Measurements from ENCODE around the gene MTX1. TPM values are rescaled to one million over a fixed set of nuclear protein-coding genes. Genes with fewer than 3 reads are reported as not detected.

The MTX1 gene
- total RNA-seq (2022; extraction: Qiagen RNA extraction): 67.9 to 77.0 TPM (median 73.4 TPM) in 5 replicates

DNA sequence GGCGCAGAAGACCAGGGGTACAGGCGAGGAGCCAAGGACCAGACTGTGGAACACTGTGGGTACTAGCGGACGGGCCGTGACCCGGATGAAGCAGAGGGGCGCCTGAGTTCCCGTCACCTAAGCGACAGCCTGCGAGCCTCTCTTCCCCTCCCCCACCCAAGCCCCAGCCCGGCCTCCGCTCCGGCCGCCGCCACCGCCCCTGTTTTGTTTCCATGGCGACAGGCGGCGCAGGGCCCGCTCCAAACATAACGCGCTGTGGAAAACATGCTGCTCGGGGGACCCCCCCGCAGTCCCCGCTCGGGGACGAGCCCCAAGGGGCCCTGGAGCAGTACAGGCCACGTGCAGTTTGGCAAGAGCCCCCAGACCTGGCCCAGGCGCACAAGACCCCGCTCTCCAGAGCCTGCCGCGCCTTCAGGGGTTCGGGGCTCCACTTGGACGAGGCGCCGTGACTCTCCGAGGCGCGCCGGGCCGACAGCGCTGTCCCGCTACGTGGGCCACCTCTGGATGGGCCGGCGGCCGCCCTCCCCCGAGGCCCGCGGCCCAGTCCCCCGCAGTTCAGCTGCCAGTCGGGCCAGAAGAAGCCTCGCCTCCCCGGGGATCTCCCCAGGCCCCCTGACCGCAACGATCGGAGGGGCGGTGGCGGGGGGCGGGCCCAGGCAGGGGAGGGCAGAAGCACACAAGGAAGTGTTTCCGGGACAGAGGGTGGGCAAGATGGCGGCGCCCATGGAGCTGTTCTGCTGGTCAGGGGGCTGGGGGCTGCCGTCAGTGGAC, at the start of gene MTX1:
TSS of gene MTX1 (plus strand) at position 155 of the 771 bp plus-strand sequence. CDS start at position 265, 110 bp downstream.

GRCh38 chr1:155172732-155173477, 35.6 kb upstream of the MTX1 start, which contains the start of gene KRTCAP2:
Gene KRTCAP2, minus strand, starts transcription at chr1:155173304. Its CDS starts 80 bp downstream, at chr1:155173224.

GRCh38 chr1:155173478-155174323, 34.8 kb upstream of the MTX1 start, which contains the start of gene TRIM46:
Gene TRIM46, plus strand, starts transcription at chr1:155173849. Its CDS starts 118 bp downstream, at chr1:155173967.

DNA sequence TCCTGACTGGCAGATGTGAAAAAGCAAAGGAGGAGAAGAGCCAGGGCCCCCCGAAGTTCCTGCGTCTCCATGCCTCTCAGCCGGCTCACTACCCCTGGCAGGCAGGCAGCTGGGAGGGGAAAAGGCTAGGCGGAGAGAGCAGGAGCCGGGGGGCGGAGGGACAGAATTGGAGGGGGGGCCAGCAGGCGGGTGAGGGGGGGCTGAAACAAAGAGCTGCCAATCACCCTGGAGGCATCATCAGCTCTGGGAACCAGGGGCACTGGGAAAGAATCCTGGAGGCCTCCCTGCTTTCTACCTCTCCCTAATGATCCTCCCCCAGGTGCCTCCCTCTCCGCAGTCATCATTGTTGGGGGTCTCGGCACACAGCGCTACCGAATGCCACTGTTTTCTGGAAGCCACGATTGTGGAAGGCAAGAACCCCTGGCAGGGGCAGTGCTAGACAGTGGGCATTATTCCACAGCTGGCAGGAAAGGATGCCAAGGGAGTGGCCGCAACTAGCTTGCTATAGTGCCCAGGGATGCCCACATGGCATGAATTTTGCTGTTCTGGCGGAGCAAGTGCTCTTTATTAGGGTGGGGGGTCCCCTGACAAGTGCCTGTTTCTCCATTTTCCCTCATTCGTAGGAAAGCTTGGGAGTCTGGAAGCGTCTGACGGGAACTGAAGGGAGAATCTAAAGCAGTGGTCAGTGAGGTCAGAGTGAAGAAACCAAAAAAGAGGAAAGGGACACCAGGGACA, 522 bp upstream of the MTX1 start, which contains the start of gene THBS3:
TSS of gene THBS3 (minus strand) at position 92 of the 735 bp plus-strand sequence. CDS start at position 71, 21 bp downstream.

DNA sequence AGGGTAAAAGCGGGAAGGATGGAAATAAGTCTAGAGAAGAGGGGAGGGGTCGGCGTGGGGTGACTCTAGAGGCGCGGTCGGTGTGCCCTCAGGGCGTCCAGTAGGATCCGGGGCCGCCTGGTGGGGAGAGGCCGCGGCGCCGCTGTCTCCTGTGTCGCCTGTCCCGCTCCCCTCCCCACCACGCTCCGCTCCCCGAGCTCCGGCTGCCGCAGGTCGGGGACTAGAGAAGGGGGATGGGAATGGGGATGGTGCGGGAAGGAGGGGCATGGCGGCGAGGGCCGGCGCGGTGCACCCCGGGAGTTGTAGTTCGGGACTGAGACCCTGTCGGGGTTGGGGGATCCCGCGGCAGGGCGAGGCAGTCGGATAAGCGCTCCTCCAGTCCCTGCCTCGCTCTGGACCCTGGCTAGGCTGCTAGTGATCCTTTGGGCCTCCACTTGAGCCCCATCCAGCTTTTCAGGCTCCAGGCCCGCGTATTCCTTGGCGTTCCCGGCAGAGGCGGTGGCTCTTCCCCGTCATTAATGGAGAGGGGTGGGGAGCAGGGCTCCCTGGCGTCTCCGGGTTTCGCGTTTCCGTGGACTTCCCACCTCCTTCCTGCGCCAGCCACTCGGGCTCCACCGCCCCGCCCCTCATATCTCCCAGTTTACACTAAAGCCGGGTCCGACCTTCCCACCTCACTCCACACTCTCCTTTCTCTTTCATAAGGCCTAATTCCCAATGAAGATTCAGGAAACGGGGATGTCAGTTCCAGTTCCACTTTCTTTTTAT, 46.9 kb downstream of the MTX1 start, which contains the start of gene ENTREP3:
TSS of gene ENTREP3 (minus strand) at position 241 of the 765 bp plus-strand sequence. CDS start 606 bp downstream, outside the sequence.

DNA sequence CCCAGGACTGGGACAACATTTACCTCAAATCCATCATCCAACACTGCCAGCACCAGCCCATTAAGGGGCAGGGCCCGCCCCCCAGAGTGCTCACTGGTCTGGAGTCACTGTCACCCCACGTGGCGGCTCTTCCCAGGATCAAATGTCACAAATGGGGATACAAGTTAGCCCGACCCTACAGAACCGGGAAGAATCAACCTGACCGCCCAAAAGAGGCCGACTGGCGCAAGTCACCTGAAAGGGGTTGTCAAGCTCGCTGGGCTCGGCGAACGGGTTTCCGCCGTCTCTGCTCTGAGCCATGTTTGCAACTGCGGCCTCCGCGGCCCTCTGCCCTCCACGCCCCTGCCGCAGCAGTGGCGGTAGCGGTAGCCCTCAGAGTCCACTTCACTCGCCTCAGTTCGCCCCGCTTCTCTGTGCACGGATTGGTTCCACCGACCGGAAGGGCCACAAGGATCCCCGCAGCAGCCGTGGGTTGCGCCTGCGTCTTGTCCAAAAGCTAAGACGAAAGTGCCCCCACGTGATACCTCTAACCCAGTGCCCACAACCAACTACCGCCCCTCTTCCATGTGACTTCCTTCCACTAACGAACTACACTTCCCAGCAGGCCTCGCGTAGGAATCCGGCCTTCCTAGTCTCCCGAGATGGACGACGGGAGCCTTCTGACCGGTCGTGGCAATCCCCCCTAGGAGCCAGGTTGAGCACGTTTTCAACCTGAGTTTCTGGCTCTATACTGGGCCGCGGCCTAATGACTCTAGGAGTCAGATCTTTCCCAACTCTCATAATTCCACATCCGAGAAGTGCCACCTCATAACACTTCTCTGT, 53.6 kb downstream of the MTX1 start, which contains the start of gene SCAMP3:
TSS of gene SCAMP3 (minus strand) at position 509 of the 822 bp plus-strand sequence. CDS start at position 300, 209 bp downstream.

Other genes starting within 250 kb of the MTX1 start
- gene PYGO2, start 246.9 kb upstream of the MTX1 start, total RNA-seq (2022; extraction: Qiagen RNA extraction): 20.6 to 22.2 TPM (median 21.7 TPM) in 5 replicates
- 184 to 234 TPM (median 215 TPM) in 5 replicates for gene SHC1, start 237.9 kb upstream of the MTX1 start, total RNA-seq (2022; extraction: Qiagen RNA extraction)
- 332 to 365 TPM (median 355 TPM) in 5 replicates for gene CKS1B, start 234.0 kb upstream of the MTX1 start, total RNA-seq (2022; extraction: Qiagen RNA extraction)
- gene FLAD1, start 225.4 kb upstream of the MTX1 start, total RNA-seq (2022; extraction: Qiagen RNA extraction): 38.5 to 48.1 TPM (median 42.6 TPM) in 5 replicates
- 0.34 TPM in 1 of 5 replicates, not detected in the others for gene LENEP, start 215.1 kb upstream of the MTX1 start, total RNA-seq (2022; extraction: Qiagen RNA extraction)
- gene ZBTB7B, start 205.9 kb upstream of the MTX1 start, total RNA-seq (2022; extraction: Qiagen RNA extraction): 35.3 to 53.7 TPM (median 47.9 TPM) in 5 replicates
- gene DCST2, start 174.9 kb upstream of the MTX1 start, total RNA-seq (2022; extraction: Qiagen RNA extraction): 0.35 to 0.69 TPM (median 0.52 TPM) in 5 replicates
- gene DCST1, start 174.9 kb upstream of the MTX1 start, total RNA-seq (2022; extraction: Qiagen RNA extraction): not detected in 5 replicates
- gene ADAM15, start 157.4 kb upstream of the MTX1 start, total RNA-seq (2022; extraction: Qiagen RNA extraction): 70.7 to 109 TPM (median 98.7 TPM) in 5 replicates
- 10.5 to 14.3 TPM (median 12.2 TPM) in 5 replicates for gene EFNA4, start 145.0 kb upstream of the MTX1 start, total RNA-seq (2022; extraction: Qiagen RNA extraction)
- gene EFNA3, start 129.9 kb upstream of the MTX1 start, total RNA-seq (2022; extraction: Qiagen RNA extraction): 7.8 to 10.8 TPM (median 10.0 TPM) in 5 replicates
- gene EFNA1, start 80.8 kb upstream of the MTX1 start, total RNA-seq (2022; extraction: Qiagen RNA extraction): 27.7 to 35.5 TPM (median 29.2 TPM) in 5 replicates
- gene SLC50A1, start 72.8 kb upstream of the MTX1 start, total RNA-seq (2022; extraction: Qiagen RNA extraction): 31.2 to 37.9 TPM (median 34.9 TPM) in 5 replicates
- gene DPM3, start 68.2 kb upstream of the MTX1 start, total RNA-seq (2022; extraction: Qiagen RNA extraction): 67.0 to 104 TPM (median 99.3 TPM) in 5 replicates
- gene KRTCAP2, start 35.4 kb upstream of the MTX1 start, total RNA-seq (2022; extraction: Qiagen RNA extraction): 225 to 271 TPM (median 238 TPM) in 5 replicates
- 1.8 to 3.3 TPM (median 2.4 TPM) in 5 replicates for gene TRIM46, start 34.8 kb upstream of the MTX1 start, total RNA-seq (2022; extraction: Qiagen RNA extraction)
- gene THBS3, start 798 bp upstream of the MTX1 start, total RNA-seq (2022; extraction: Qiagen RNA extraction): 6.9 to 10.1 TPM (median 8.9 TPM) in 5 replicates
- 27.1 to 36.5 TPM (median 33.7 TPM) in 5 replicates for gene ENTREP3, start 46.8 kb downstream of the MTX1 start, total RNA-seq (2022; extraction: Qiagen RNA extraction)
- 105 to 138 TPM (median 121 TPM) in 5 replicates for gene SCAMP3, start 53.7 kb downstream of the MTX1 start, total RNA-seq (2022; extraction: Qiagen RNA extraction)
- 20.9 to 32.8 TPM (median 24.4 TPM) in 5 replicates for gene CLK2, start 64.8 kb downstream of the MTX1 start, total RNA-seq (2022; extraction: Qiagen RNA extraction)
- gene HCN3, start 68.8 kb downstream of the MTX1 start, total RNA-seq (2022; extraction: Qiagen RNA extraction): 4.0 to 6.8 TPM (median 4.6 TPM) in 5 replicates
- 0.04 to 0.10 TPM (median 0.04 TPM) in 3 of 5 replicates, not detected in the others for gene PKLR, start 92.7 kb downstream of the MTX1 start, total RNA-seq (2022; extraction: Qiagen RNA extraction)
- 162 to 194 TPM (median 163 TPM) in 5 replicates for gene FDPS, start 100.2 kb downstream of the MTX1 start, total RNA-seq (2022; extraction: Qiagen RNA extraction)
- gene RUSC1, start 112.2 kb downstream of the MTX1 start, total RNA-seq (2022; extraction: Qiagen RNA extraction): 39.0 to 57.4 TPM (median 54.8 TPM) in 5 replicates

All from A549 treated with Mapracorat at 1 μM for 4 hours (cell line).